ENCODE results near the gene KCTD16.

The KCTD16 gene

DNA sequence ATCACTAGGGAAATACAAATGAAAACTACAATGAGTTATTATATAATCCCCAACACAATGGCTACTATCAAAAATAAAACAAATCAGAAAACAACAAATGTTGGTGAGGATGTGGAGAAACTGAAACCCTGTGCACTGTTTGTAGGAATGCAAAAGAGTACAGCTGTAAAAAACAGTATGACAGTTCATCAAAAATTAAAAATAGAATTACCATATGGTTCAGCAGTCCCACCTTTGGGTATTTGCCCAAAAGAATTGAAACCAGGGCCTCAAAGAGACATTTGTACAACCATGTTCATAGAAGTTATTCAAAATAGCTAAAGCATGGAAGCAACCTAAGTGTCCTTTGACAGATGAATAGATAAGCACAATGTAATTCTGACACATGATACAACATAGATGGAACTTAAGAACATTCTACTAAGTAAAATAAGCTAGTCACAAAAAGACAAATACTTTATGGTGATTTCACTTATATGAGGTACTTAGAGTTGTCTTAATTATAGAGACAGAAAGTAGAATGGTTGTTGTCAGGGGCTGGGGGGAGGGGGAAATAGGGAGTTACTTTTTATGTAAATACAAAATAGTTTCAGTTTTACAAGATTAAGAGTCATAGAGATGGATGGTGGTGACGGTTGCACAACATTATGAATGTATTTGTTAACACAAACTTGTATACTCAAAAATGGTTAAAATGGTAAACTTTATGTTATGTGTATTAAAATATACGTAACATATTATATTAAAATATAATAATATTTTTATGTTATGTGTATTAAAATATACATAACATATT is 102.8 kb downstream of the KCTD16 start:
- TF ChIP-seq CTCF (IDR thresholded peaks at IDR 0.05; ENCODE audit: low read depth, low read length) = no peak
- Histone ChIP-seq H3K9me3 (no peaks in the 10 kb centered on the region), H3K36me3 (no peaks in the 10 kb centered on the region), H3K4me1 (no peaks in the 10 kb centered on the region), H3K4me3 (ENCODE audit: low read depth, low read length) (no peak overlapping the region), H3K27me3 (no peaks in the 10 kb centered on the region)
- no peak for DNase-seq

- no peak overlapping the region for H3K4me3 ChIP-seq (ENCODE audit: low read depth, low read length)
- no peaks in the 10 kb centered on the region for H3K4me1 ChIP-seq
- no peak for DNase-seq
- H3K36me3 ChIP-seq = no peaks in the 10 kb centered on the region
- no peaks in the 10 kb centered on the region for H3K27me3 ChIP-seq
- TF ChIP-seq CTCF (IDR thresholded peaks at IDR 0.05; ENCODE audit: low read depth, low read length) = no peak
- H3K9me3 ChIP-seq = no peaks in the 10 kb centered on the region
These were observed 104.7 kb downstream of the KCTD16 start for GRCh38 chr5:144275329-144275728.

DNA sequence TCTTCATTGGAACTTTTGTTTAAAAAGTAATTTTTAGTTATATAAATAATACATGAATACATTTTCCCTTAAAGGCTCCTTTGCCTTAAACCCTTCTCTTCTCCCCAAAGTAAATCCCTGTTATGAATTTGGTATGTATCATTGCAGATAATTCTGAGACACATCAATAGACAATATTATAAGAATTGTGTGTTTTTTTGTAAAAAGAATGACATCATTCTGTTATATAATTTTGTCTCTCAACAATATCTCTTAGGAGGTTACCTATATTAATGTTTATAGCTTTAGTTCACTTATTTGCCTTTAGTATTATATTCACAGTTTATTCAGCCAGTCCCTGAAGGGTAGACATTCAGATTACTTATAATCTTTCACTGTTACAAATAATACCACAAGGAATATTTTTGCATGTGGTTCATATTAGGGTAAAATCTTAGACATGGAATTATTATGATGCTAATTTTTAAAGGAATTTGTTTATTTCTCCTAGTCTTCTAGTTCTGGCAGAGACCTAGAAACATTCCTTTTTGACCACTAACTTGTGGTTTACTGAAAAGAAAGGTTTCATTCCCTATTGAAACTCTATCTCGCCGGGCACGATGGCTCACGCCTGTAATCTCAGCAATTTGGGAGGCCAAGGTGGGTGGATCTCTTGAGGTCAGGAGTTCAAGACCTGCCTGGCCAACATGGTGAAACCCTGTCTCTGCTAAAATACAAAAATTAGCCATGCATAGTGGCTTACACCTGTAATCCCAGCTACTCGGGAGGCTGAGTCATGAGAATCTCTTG is 105.6 kb downstream of the KCTD16 start:
- no peaks in the 10 kb centered on the region for H3K4me1 ChIP-seq
- TF ChIP-seq CTCF (IDR thresholded peaks at IDR 0.05; ENCODE audit: low read depth, low read length) = no peak
- DNase-seq = no peak
- no peak overlapping the region for H3K4me3 ChIP-seq (ENCODE audit: low read depth, low read length)
- H3K36me3 ChIP-seq = no peaks in the 10 kb centered on the region
- H3K9me3 ChIP-seq = no peaks in the 10 kb centered on the region
- no peaks in the 10 kb centered on the region for H3K27me3 ChIP-seq

GRCh38 chr5:144281784-144282183 is 111.1 kb downstream of the KCTD16 start:
- Histone ChIP-seq H3K36me3 (no peaks in the 10 kb centered on the region), H3K4me1 (no peaks in the 10 kb centered on the region), H3K4me3 (ENCODE audit: low read depth, low read length) (no peak overlapping the region), H3K27me3 (no peaks in the 10 kb centered on the region), H3K9me3 (no peaks in the 10 kb centered on the region)
- no peak for DNase-seq
- TF ChIP-seq CTCF (IDR thresholded peaks at IDR 0.05; ENCODE audit: low read depth, low read length) = no peak

- no peaks in the 10 kb centered on the region for H3K27me3 ChIP-seq
- H3K4me3 ChIP-seq (ENCODE audit: low read depth, low read length) = no peak overlapping the region
- no peak for TF ChIP-seq CTCF (IDR thresholded peaks at IDR 0.05; ENCODE audit: low read depth, low read length)
- H3K9me3 ChIP-seq = no peaks in the 10 kb centered on the region
- DNase-seq = no peak
- no peaks in the 10 kb centered on the region for H3K4me1 ChIP-seq
- H3K36me3 ChIP-seq = no peaks in the 10 kb centered on the region
These were observed 113.4 kb downstream of the KCTD16 start for GRCh38 chr5:144284036-144284435.
